Measurements from ENCODE around the gene CDC73.
A peak's percentile ranks its signal among the peaks of the same experiment; 100 is the strongest.
"Not testable (repeated sequence)": the region's sequence is repeated elsewhere in the genome, so short reads cannot be mapped to it uniquely, and the experiment has no call there.

The CDC73 gene

GRCh38 chr1:193114485-193115095 lies 7.2 kb upstream of the CDC73 start:
- DNase-seq: no peak

DNA sequence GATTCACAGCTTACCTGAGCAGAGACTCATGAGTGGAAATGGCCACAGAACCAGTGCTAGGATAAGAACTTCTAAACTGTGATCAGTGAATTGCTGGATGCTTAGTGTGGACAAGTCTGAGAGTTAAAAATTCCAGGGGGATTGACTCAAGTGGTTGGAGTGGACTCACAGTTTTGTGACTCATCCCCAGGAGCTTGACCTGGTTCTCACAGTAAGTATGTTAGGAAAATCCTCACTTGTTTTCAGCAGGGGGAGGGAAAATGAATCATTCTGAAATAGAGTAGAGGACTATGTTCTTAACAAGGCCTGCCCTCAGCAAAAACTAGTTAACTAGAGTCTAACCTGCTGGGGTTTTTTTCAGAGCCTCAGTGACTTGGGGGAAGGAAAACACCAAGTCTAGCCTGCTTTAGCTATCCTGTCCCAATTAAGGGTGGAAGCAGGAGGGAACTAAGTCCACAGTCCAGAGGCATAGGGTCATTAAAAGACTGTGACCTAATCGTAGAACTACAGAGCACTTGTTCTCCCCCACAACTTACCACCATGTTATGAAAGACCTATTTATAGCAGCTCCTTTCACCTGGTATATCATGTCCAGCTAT lies 6.1 kb upstream of the CDC73 start:
- no peak for DNase-seq

DNA sequence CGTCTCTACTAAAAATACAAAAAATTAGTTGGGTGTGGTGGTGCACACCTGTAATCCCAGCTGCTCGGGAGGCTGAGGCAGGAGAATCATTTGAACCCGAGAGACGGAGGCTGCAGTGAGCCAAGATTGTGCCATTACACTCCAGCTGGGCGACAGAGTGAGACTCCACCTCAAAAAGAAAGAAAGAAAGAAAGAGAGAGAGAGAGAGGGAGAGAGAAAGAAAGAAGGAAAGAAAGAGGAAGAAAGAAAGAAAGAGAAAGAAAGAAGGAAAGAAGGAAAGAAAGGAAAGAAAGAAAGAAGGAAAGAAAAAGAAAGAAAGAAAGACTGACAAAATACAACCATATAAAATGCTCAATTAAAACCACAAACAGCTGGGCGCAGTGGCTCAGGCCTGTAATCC lies 4.7 kb upstream of the CDC73 start:
- DNase-seq: not testable (repeated sequence)

- DNase-seq: no peak
These were observed 3.6 kb upstream of the CDC73 start for GRCh38 chr1:193118194-193118593.

- no peak for DNase-seq
These were observed 2.8 kb upstream of the CDC73 start for GRCh38 chr1:193118803-193119730.

GRCh38 chr1:193120604-193121166 lies 1.1 kb upstream of the CDC73 start:
- no peak for DNase-seq

- no peak for DNase-seq
These were observed 1.9 kb downstream of the CDC73 start for GRCh38 chr1:193123751-193124150.

DNA sequence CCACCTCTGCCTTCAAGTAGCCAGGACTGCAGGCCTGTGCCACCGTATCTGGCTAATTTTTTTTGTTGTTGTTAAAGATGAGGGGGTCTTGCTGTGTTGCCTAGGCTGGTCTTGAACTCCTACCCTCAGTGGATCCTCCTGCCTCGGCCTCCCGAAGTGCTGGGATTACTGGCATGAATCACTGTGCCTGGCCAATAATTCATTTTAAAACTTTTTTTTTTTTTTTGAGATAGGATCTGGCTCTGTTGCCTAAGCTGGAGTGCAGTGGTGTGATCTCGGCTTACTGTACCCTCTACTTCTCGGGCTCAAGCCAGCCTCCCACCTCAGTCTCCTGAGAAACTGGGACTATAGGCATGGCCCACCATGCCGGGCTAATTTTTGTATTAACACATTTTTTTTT lies 3.5 kb downstream of the CDC73 start:
- DNase-seq: no peak

GRCh38 chr1:193131266-193131860 lies 9.5 kb downstream of the CDC73 start:
- no peak for DNase-seq

GRCh38 chr1:193140254-193140653 lies 18.4 kb downstream of the CDC73 start:
- DNase-seq: no peak

DNA sequence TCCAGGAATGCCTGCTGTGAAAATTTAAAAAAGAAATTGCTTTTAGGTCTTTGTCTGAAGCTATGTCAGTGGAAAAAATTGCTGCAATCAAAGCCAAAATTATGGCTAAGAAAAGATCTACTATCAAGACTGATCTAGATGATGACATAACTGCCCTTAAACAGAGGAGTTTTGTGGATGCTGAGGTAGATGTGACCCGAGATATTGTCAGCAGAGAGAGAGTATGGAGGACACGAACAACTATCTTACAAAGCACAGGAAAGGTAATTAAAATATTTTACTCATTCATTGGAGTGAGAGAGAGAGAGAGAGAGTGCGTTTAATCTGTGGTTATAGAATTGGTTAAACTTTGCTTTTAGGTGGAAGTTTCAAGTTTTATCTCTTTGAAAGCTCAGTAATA lies 20.0 kb downstream of the CDC73 start:
- peak in 1 of 5 donors; percentile 22 for DNase-seq

GRCh38 chr1:193142409-193142808 lies 20.6 kb downstream of the CDC73 start:
- DNase-seq: no peak

- DNase-seq: no peak
These were observed 21.5 kb downstream of the CDC73 start for GRCh38 chr1:193143285-193143684.

DNA sequence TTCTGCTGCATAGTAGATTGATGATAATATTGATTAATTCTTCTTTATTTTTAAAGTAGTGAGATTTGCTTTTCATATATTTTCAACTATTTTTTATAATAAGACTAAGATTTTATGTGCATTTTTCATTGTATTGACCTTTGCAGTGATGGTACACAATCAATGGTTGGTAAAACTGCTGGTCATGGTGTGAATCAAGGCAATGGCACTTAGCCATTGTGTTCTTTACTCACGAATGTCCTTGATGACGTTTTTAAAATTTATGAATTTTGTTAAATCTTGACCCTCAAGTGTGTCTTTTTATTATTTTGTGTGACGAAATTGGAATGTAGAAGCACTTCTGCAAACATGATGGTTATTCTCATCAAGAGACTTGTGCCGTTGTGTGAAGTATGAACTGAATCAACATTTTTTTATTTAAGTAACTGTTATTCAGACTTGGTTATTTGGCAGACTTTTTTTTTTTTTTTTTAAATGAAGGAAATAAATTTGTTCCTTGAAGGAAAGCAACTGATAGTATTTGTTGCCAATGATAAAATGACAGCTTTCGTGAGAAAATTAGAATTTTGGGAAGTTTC lies 22.6 kb downstream of the CDC73 start:
- DNase-seq: no peak

DNA sequence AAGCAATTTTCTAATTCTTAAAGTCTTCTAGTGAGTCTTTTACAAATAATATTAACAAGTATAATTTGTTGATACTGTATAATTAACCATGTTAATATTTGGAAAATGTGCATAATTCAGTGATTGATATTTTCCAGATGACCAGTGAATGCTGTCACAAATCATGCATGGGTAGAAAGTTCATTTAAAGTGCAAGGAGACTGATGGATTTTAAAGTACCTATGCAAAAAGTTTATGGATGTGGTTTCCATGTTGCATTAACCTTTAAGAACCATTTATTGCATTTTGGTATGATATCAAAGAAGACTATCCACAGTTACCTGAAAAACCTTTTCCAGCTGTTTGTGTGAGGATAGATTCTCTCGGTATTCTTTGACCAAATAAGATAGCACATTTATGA lies 23.2 kb downstream of the CDC73 start:
- DNase-seq: no peak

GRCh38 chr1:193156117-193156821 lies 34.4 kb downstream of the CDC73 start:
- no peak for DNase-seq

- DNase-seq: no peak
These were observed 35.0 kb downstream of the CDC73 start for GRCh38 chr1:193156822-193157142.

DNA sequence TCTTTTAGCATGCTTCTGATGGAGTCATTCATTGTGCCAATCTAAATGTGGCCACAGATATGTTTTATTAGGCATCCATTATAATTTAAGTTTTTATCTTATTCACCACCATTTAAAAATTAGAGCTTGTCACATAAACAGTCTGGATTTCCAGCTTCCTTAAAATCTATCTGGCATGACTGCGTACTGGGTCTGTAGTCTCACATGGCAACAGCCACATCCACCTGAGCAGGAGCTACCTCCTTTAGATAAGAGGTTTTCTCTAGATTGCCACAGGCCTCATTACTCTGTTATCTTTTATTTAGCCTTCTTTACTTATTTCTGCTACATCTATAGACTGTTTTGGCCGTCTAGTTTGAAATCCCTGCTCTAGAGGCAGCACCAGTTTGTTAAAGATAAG lies 35.5 kb downstream of the CDC73 start:
- DNase-seq: no peak

DNA sequence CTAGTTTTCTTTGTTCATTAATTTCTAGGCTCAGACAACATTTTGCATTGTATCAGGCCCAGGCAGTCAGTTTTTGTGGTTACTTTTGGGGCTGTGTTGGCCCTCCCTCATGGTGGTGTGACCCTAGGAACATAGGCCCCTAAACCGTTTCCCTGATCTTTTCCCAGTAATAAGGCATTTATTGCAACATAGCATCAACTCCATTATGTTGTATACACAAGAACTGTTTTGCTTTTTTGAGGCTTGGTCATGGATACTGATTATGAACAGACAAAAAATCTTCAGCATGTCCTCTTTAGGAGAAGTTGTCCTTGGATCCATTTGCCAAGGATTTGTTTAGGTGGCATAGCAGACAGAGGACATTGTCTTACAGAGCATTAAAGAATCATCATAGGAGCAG lies 54.3 kb downstream of the CDC73 start:
- no peak for DNase-seq

DNA sequence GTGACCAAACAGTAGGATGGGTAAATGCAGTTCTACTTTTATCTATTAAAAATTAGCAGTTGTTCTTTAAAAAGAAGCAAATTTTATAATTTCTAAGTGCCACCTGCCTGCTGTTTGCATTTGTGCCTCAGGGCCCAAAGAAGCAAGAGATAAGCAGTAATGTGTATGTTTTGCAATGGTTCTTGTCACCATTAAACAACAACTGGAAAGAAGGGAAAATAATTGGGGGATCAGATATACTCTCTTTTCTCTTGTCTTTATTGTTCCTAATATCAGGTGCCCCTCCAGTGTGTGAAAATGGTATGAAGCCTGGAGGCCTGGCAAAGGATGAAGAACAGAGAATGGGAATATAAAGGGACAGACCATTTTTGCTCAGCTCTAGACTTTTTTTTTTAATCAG lies 55.0 kb downstream of the CDC73 start:
- no peak for DNase-seq

GRCh38 chr1:193179094-193179493 lies 57.3 kb downstream of the CDC73 start:
- DNase-seq: no peak

DNA sequence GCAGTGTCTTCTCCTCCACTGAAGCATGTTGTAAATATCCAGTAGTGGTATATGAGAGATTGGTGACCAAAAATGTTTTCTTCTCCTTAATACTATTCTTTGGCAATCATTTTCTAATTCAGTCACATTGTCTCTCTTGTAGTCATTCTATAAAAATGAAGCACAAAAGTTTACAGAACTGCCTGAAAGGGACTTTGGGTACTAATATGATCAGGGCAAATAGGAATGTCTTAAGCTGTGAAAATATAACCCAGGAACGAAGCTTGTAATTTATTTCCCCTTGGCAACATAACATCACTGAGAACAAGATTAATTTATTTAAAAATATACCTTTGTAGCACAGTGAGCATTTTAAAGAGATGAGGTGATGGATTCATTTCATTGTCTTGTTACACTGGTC lies 59.7 kb downstream of the CDC73 start:
- no peak for DNase-seq
